Smooth muscle cell (in vitro differentiated cells): ENCODE data around the gene GLT1D1. TPM values are rescaled to one million over a fixed set of nuclear protein-coding genes. Genes with fewer than 3 reads are reported as not detected.

Experiments used
- DNase-seq: peaks from one replicate; lab custom pipeline; 2025; ENCODE audit not compliant: unreplicated experiment; lab: John Stamatoyannopoulos, UW
- H2AFZ ChIP-seq: fragments of 200-600 bp; sonication (generic); 2 replicates; pipeline ENCODE4 v1.6.0; 2016; ENCODE audit warnings: antibody characterized with exemption, low read depth, mild to moderate bottlenecking
- H3F3A ChIP-seq: fragments of 200-600 bp; sonication (generic); 2 replicates; pipeline ENCODE4 v1.6.0; 2017; ENCODE audit warnings: antibody characterized with exemption, low read depth
- H3K27ac ChIP-seq: fragments of 200-600 bp; sonication (generic); 2 replicates; pipeline ENCODE4 v1.5.1; 2016; ENCODE audit warnings: low read depth, mild to moderate bottlenecking
- H3K27me3 ChIP-seq: fragments of 200-600 bp; sonication (generic); 2 replicates; pipeline ENCODE4 v1.6.1; 2016; ENCODE audit warnings: low read depth, mild to moderate bottlenecking
- H3K36me3 ChIP-seq: fragments of 200-600 bp; sonication (generic); 2 replicates; pipeline ENCODE4 v1.5.1; 2016; ENCODE audit warnings: low read depth
- H3K4me1 ChIP-seq: fragments of 200-600 bp; sonication (generic); 2 replicates; pipeline ENCODE4 v1.5.1; 2016; ENCODE audit warnings: low read depth
- H3K4me2 ChIP-seq: fragments of 200-600 bp; sonication (generic); 2 replicates; pipeline ENCODE4 v1.6.0; 2016; ENCODE audit warnings: mild to moderate bottlenecking
- H3K4me3 ChIP-seq: fragments of 200-600 bp; sonication (generic); 2 replicates; pipeline ENCODE4 v1.5.1; 2016; ENCODE audit warnings: mild to moderate bottlenecking
- H3K79me2 ChIP-seq: fragments of 200-600 bp; sonication (generic); 2 replicates; pipeline ENCODE4 v1.6.0; 2016; ENCODE audit warnings: low read depth, mild to moderate bottlenecking
- H3K9ac ChIP-seq: fragments of 200-600 bp; sonication (generic); 2 replicates; pipeline ENCODE4 v1.6.0; 2016; ENCODE audit warnings: low read depth
- H3K9me3 ChIP-seq: fragments of 200-600 bp; sonication (generic); replicated peaks from 2 replicates; pipeline ENCODE4 v1.5.1; 2016; ENCODE audit warnings: low read depth
- H4K20me1 ChIP-seq: fragments of 200-600 bp; sonication (generic); 2 replicates; pipeline ENCODE4 v1.6.0; 2016; ENCODE audit warnings: low read depth
- CTCF ChIP-seq: fragments of 200-600 bp; sonication (generic); IDR thresholded peaks from 2 replicates; pipeline ENCODE4 v1.5.1; 2017; ENCODE audit warnings: borderline replicate concordance, mild to moderate bottlenecking, antibody characterized with exemption; ENCODE audit not compliant: insufficient read depth, poor library complexity, severe bottlenecking
- WGBS: methylation state at CpG from one replicate; pipeline ENCODE4 v1.1.7; 2016; ENCODE audit warnings: low lambda C conversion rate; 5-methylcytosine and 5-hydroxymethylcytosine counted together
- polyA plus RNA-seq: library from polyadenylated mRNA; unstranded; fragments of >200 nt; fragmentation: Nextera tagmentation; extraction: Ambion mirVana; gene quantifications from 2 replicates; pipeline ENCODE4 v1.2.1, GENCODE V29; 2016
- total RNA-seq: library from RNA; depleted of rRNA; stranded (reverse); fragments of >200 nt; gene quantifications from 2 replicates; pipeline ENCODE4 v1.2.3, GENCODE V29; 2014

Gene GLT1D1
- total and polyA plus RNA-seq, 2 experiments from 2014 or later: 0.07 to 0.18 TPM

DNA sequence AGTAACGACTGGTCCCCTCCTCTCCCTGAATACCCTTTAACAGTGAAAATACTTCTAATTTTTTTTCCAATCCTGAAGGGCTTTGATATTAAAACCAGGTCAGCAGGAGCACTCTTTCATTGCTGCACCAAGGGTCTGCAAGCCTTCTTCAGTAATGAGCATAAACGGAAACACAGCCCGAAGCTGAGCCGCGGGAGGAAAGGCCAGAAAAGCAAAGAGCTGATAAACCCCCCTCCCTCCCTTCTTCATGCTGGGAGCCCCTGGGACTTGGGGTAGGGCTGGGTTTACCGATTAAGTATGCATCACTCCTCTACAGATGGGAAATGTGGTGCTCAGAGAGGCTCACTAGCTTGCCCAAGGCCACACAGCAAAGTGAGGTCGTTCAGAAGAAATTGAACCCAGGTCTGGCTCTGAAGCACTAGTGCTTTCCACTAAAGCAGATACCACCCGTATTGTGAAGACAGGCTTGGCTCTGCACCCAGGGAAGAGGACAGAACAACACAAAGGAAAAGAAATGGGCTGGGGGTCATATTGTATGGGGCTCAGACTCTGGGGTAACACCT lies 128.8 kb downstream of the GLT1D1 start:
- no peaks in the 10 kb centered on the region for H3K36me3 ChIP-seq
- H3K9ac ChIP-seq: no peak overlapping the region
- H3K27me3 ChIP-seq: no peaks in the 10 kb centered on the region
- no peaks in the 10 kb centered on the region for H3F3A ChIP-seq
- no peak overlapping the region for H3K4me2 ChIP-seq
- H3K79me2 ChIP-seq: no peaks in the 10 kb centered on the region
- H3K4me1 ChIP-seq: peaks cover 6% of the 10 kb centered on the region
- no peak overlapping the region for H3K4me3 ChIP-seq
- 69% methylated on average over 8 of the region's 8 CpGs for WGBS
- no peak overlapping the region for H2AFZ ChIP-seq
- H3K9me3 ChIP-seq: no peaks in the 10 kb centered on the region
- no peak for TF ChIP-seq CTCF
- no peak overlapping the region for H3K27ac ChIP-seq
- DNase-seq: no peak
- no peaks in the 10 kb centered on the region for H4K20me1 ChIP-seq

- Histone ChIP-seq H4K20me1 (no peaks in the 10 kb centered on the region), H3K9me3 (no peaks in the 10 kb centered on the region)
- 89% methylated on average over 9 of the region's 9 CpGs for WGBS
These were observed 129.7 kb downstream of the GLT1D1 start for GRCh38 chr12:128982933-128983332.

GRCh38 chr12:128983371-128983770 lies 130.1 kb downstream of the GLT1D1 start:
- no peak for DNase-seq
- no peaks in the 10 kb centered on the region for H3K9me3 ChIP-seq
- no peak overlapping the region for H2AFZ ChIP-seq
- no peak for TF ChIP-seq CTCF
- no peak overlapping the region for H3K4me3 ChIP-seq
- H3K36me3 ChIP-seq: no peaks in the 10 kb centered on the region
- H3K4me2 ChIP-seq: no peak overlapping the region
- peaks cover 6% of the 10 kb centered on the region for H3K4me1 ChIP-seq
- H3K27ac ChIP-seq: no peak overlapping the region
- no peaks in the 10 kb centered on the region for H4K20me1 ChIP-seq
- WGBS: 82% methylated on average over 14 of the region's 14 CpGs
- no peaks in the 10 kb centered on the region for H3F3A ChIP-seq
- no peak overlapping the region for H3K9ac ChIP-seq
- no peaks in the 10 kb centered on the region for H3K27me3 ChIP-seq
- H3K79me2 ChIP-seq: no peaks in the 10 kb centered on the region

More at GRCh38 chr12:128982933-128983332, 129.7 kb downstream of the GLT1D1 start:
- no peaks in the 10 kb centered on the region for H3K36me3 ChIP-seq
- no peak overlapping the region for H2AFZ ChIP-seq
- no peak overlapping the region for H3K27ac ChIP-seq
- no peaks in the 10 kb centered on the region for H3K79me2 ChIP-seq
- H3K27me3 ChIP-seq: no peaks in the 10 kb centered on the region
- H3K4me1 ChIP-seq: peaks cover 6% of the 10 kb centered on the region
- no peak overlapping the region for H3K9ac ChIP-seq
- no peak overlapping the region for H3K4me3 ChIP-seq
- no peak for TF ChIP-seq CTCF
- DNase-seq: no peak
- H3K4me2 ChIP-seq: no peak overlapping the region
- H3F3A ChIP-seq: no peaks in the 10 kb centered on the region

- H3K79me2 ChIP-seq: no peaks in the 10 kb centered on the region
- WGBS: 76% methylated on average over 10 of the region's 10 CpGs
These were observed 133.7 kb downstream of the GLT1D1 start for GRCh38 chr12:128986957-128987356.

More at GRCh38 chr12:128986957-128987356, 133.7 kb downstream of the GLT1D1 start:
- TF ChIP-seq CTCF: no peak
- Histone ChIP-seq H3K27me3 (no peaks in the 10 kb centered on the region), H3F3A (no peaks in the 10 kb centered on the region), H2AFZ (no peak overlapping the region), H3K9ac (no peak overlapping the region), H3K36me3 (no peaks in the 10 kb centered on the region), H3K27ac (no peak overlapping the region), H4K20me1 (no peaks in the 10 kb centered on the region), H3K9me3 (no peaks in the 10 kb centered on the region), H3K4me2 (no peak overlapping the region), H3K4me1 (no peaks in the 10 kb centered on the region), H3K4me3 (no peak overlapping the region)
- no peak for DNase-seq
